ENCODE results near the gene NIM1K.

DNA sequence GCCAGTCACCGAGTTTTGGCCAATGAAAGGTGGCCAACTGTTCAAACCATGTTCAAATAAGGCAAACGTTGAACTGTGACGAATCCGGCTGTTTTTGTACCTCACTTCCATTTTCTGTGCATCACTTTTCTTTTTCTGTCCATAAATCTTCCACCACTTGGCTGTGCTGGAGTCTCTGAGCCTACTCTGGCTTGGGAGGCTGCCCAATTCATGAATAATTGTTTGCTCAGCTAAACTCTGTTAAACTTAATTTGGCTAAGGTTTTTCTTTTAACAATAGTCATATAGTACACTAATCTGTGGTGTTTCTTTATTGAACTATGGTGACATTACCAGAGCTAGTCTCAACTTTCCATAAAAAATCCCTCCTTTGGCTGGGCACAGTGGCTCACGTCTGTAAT is 11.3 kb downstream of the NIM1K start:
- TF ChIP-seq, protein P1, sequence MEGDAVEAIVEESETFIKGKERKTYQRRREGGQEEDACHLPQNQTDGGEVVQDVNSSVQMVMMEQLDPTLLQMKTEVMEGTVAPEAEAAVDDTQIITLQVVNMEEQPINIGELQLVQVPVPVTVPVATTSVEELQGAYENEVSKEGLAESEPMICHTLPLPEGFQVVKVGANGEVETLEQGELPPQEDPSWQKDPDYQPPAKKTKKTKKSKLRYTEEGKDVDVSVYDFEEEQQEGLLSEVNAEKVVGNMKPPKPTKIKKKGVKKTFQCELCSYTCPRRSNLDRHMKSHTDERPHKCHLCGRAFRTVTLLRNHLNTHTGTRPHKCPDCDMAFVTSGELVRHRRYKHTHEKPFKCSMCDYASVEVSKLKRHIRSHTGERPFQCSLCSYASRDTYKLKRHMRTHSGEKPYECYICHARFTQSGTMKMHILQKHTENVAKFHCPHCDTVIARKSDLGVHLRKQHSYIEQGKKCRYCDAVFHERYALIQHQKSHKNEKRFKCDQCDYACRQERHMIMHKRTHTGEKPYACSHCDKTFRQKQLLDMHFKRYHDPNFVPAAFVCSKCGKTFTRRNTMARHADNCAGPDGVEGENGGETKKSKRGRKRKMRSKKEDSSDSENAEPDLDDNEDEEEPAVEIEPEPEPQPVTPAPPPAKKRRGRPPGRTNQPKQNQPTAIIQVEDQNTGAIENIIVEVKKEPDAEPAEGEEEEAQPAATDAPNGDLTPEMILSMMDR (IDR thresholded peaks at IDR 0.05; ENCODE audit: low read depth, low read length), result no peak
- no peak for TF ChIP-seq EZH2phosphoT487 (IDR thresholded peaks at IDR 0.05; ENCODE audit: low read depth)

Data from OCI-LY3 (cell line).